Mucosa of rectum (tissue), 2 donors: ENCODE measurements around the gene HPCAL4.

ENCODE experiments used
- H3K27ac ChIP-seq, 2 donors: one replicate each; pipeline ENCODE4 v1.7.0; 2013; ENCODE audit warnings: inconsistent platforms in 2 of 2, low read depth in 2 of 2, low read length in 2 of 2
- H3K27me3 ChIP-seq, 2 donors: one replicate each; pipeline ENCODE4 v1.7.0; 2013; ENCODE audit warnings: low read length in 2 of 2; ENCODE audit not compliant: control insufficient read depth in 2 of 2, insufficient read depth in 2 of 2
- H3K36me3 ChIP-seq, 2 donors: one replicate each; pipeline ENCODE4 v1.7.0; 2013; ENCODE audit warnings: low read length in 2 of 2; ENCODE audit not compliant: control insufficient read depth in 2 of 2, insufficient read depth in 2 of 2
- H3K4me1 ChIP-seq, 2 donors: one replicate each; pipeline ENCODE4 v1.7.0; 2013; ENCODE audit warnings: low read length in 2 of 2, mild to moderate bottlenecking in 1 of 2; ENCODE audit not compliant: control insufficient read depth in 2 of 2, insufficient read depth in 2 of 2
- H3K4me3 ChIP-seq, 2 donors: one replicate each; pipeline ENCODE4 v1.7.0; 2013; ENCODE audit warnings: low read length in 2 of 2
- H3K9ac ChIP-seq, 2 donors: one replicate each; pipeline ENCODE4 v1.7.0; 2013; ENCODE audit warnings: low read length in 2 of 2, low read depth in 1 of 2, mild to moderate bottlenecking in 1 of 2
- H3K9me3 ChIP-seq, 2 donors: one replicate each; pipeline ENCODE4 v1.7.0; 2013; ENCODE audit warnings: low read length in 2 of 2; ENCODE audit not compliant: control insufficient read depth in 2 of 2
- donor health status: healthy.
- donor health status: Normal muscosa, but diverticular disease.

Gene HPCAL4

DNA sequence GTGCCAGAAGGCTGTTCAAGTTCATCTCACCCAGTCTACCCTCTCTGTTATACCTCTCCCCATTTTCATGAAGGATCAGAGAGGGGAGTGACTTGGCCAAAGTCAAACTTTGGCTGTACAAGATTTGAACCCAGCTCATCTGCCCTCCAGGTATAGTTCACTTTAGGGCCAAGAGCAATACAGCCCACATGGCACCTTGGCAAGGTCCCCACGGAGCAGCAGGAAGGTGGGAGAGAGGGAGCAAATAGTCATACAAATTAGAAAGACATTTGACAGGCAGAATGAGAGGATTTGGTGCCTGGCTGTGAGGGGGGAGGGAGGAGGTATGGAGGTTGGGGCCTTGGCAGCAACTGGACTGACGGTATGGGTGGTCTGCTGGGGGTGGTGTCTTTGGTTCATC is 1.0 kb downstream of the HPCAL4 start:
- H3K4me3 ChIP-seq = no peak overlapping the region
- H3K27me3 ChIP-seq = peaks cover 44 to 50% of the 10 kb centered on the region in 2 donors

GRCh38 chr1:39689635-39690034 is 1.6 kb downstream of the HPCAL4 start:
- Histone ChIP-seq H3K4me1 (peaks cover 2 to 4% of the 10 kb centered on the region in 2 donors), H3K36me3 (no peaks in the 10 kb centered on the region), H3K4me3 (no peak overlapping the region), H3K27me3 (peaks cover 47 to 49% of the 10 kb centered on the region in 2 donors), H3K9me3 (no peaks in the 10 kb centered on the region), H3K9ac (no peak overlapping the region), H3K27ac (no peak overlapping the region)

More for the DNA sequence above, 1.0 kb downstream of the HPCAL4 start:
- Histone ChIP-seq H3K36me3 (no peaks in the 10 kb centered on the region), H3K9ac (no peak overlapping the region), H3K4me1 (peaks cover 2 to 4% of the 10 kb centered on the region in 2 donors), H3K27ac (no peak overlapping the region), H3K9me3 (no peaks in the 10 kb centered on the region)

DNA sequence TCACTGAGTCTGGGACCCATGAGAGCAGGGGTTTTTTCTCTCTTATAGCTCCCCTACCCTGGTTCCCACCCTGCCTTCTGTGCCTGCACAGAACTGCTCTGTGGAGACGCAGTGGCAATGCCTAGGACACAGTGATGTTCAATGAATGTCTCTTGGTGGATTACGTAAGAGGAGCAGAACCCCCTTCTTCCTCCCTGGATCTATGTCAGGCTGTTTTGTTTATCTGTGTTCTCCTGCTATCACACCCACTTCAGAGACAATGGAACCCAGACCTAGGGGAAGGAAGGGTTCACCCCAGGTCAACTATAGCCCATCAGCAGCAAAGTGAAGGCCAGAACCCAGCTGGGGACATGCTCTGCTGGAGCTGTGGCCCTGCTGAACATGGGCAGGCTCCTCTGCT is 2.0 kb downstream of the HPCAL4 start:
- Histone ChIP-seq H3K27ac (no peak overlapping the region), H3K9ac (no peak overlapping the region), H3K4me3 (no peak overlapping the region), H3K9me3 (no peaks in the 10 kb centered on the region), H3K27me3 (peaks cover 48 to 54% of the 10 kb centered on the region in 2 donors), H3K4me1 (peaks cover 2 to 4% of the 10 kb centered on the region in 2 donors), H3K36me3 (no peaks in the 10 kb centered on the region)

DNA sequence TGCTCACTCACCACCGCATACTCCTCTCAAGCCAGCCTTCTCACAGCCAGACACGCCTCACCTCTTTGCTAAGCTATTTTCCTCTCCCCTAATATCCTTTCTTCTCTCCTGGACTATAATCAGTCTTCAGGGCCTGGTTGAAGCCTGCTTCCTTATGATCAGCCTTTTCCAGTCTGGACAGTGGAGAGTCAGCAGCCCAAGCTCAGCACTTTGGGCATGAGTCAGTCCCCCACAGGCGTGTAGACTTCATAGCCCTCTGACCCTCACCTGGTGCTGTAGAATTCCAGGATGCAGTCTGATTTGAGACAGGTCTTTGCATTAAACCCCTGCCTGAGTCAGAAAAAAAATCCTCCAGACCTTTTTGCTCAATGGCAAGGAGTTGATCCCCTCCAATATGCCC is 2.5 kb downstream of the HPCAL4 start:
- Histone ChIP-seq H3K36me3 (no peaks in the 10 kb centered on the region), H3K4me3 (no peak overlapping the region), H3K27ac (no peak overlapping the region), H3K27me3 (peaks cover 48 to 59% of the 10 kb centered on the region in 2 donors), H3K9me3 (no peaks in the 10 kb centered on the region), H3K4me1 (peaks cover 2 to 4% of the 10 kb centered on the region in 2 donors), H3K9ac (no peak overlapping the region)

- H3K9me3 ChIP-seq = no peaks in the 10 kb centered on the region
- H3K27ac ChIP-seq = no peak overlapping the region
- H3K36me3 ChIP-seq = no peaks in the 10 kb centered on the region
- peaks cover 42 to 59% of the 10 kb centered on the region in 2 donors for H3K27me3 ChIP-seq
- H3K9ac ChIP-seq = no peak overlapping the region
- peaks cover 2 to 4% of the 10 kb centered on the region in 2 donors for H3K4me1 ChIP-seq
- no peak overlapping the region for H3K4me3 ChIP-seq
Observed at GRCh38 chr1:39687243-39687642, 4.0 kb downstream of the HPCAL4 start.

DNA sequence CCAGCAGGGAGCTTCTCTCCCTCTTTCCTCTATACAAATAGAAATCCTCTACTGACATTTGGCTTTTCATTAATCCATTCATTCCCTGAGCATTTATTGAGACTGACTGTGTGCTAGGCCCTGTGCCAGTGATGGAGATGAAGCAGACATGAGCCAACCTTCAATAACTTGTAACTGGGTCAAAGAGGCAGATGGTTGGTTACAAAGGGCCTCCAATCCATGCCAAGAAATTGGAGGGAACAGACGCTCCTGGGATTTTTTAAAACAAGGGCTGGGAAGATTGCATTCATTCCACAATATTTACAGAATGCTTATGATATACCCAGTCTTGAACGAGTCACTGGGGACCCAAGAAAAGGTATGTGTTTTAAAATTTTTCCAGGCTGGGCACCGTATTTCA is 6.2 kb downstream of the HPCAL4 start:
- Histone ChIP-seq H3K27me3 (peaks cover 32 to 52% of the 10 kb centered on the region in 2 donors), H3K9ac (no peak overlapping the region), H3K4me1 (no peaks in the 10 kb centered on the region), H3K27ac (no peak overlapping the region), H3K36me3 (no peaks in the 10 kb centered on the region), H3K9me3 (no peaks in the 10 kb centered on the region), H3K4me3 (no peak overlapping the region)

DNA sequence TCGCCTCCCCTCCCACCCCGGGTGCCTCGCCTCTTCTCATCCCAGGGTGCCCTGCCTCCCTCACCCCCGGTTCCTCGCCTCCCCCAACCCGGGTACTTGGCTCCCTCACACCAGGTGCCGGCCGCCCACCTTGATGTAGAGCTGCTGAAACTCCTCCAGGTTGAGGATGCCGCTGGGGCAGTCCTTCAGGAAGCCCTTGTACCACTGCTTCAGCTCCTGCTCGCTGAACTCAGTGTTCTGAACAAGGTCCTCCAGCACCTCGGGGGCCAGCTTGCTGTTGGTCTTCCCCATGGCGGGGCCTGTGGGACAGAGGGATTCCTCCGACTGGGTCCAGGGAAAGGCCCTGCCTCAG is 6.9 kb downstream of the HPCAL4 start:
- H3K4me1 ChIP-seq = no peaks in the 10 kb centered on the region
- no peaks in the 10 kb centered on the region for H3K36me3 ChIP-seq
- no peak overlapping the region for H3K4me3 ChIP-seq
- H3K9ac ChIP-seq = no peak overlapping the region
- no peaks in the 10 kb centered on the region for H3K9me3 ChIP-seq
- H3K27me3 ChIP-seq = peaks cover 24 to 45% of the 10 kb centered on the region in 2 donors
- no peak overlapping the region for H3K27ac ChIP-seq

DNA sequence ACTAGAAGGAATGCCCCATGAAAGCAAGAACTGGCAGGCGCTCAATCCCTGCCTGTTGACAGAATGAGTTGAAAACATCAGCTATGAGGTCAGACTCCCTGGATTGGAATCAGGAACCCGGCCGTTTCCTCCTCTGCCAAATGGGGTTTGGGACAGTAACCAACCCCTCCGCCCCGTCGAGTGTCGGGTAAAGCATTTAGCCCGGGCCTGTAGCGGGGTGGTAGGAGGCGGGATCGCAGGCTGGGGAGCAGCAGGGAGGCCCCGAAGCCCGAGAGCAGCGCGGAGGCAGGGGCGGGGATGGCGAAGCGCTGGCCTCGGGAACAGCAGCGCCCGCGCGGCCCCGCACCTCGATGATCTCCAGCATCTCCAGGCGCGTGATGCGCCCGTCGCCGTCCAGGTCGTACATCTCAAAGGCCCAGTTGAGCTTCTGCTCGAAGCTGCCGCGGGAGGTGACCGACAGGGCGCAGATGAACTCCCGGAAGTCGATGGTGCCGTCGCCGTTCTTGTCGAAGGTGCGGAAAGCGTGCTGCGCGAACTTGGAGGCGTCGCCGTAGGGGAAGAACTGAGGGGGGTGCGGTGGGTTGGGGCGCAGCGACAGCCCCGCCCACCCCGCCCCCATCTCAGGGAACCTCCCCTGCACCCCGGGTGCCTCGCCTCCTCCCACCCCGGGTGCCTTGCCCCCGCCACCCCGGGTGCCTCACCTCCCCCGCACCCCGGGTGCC is 7.5 kb downstream of the HPCAL4 start:
- Histone ChIP-seq H3K4me1 (no peaks in the 10 kb centered on the region), H3K36me3 (no peaks in the 10 kb centered on the region), H3K4me3 (no peak overlapping the region), H3K9ac (no peak overlapping the region), H3K27ac (no peak overlapping the region), H3K9me3 (no peaks in the 10 kb centered on the region), H3K27me3 (peaks cover 21 to 41% of the 10 kb centered on the region in 2 donors)

- Histone ChIP-seq H3K36me3 (no peaks in the 10 kb centered on the region), H3K9me3 (no peaks in the 10 kb centered on the region), H3K4me1 (no peaks in the 10 kb centered on the region), H3K27ac (no peak overlapping the region), H3K4me3 (no peak overlapping the region), H3K9ac (no peak overlapping the region), H3K27me3 (peaks cover 17 to 38% of the 10 kb centered on the region in 2 donors)
Observed at GRCh38 chr1:39681999-39682398, 9.2 kb downstream of the HPCAL4 start.

- Histone ChIP-seq H3K4me1 (no peaks in the 10 kb centered on the region), H3K36me3 (no peaks in the 10 kb centered on the region), H3K9ac (no peak overlapping the region), H3K27me3 (peaks cover 12 to 36% of the 10 kb centered on the region in 2 donors), H3K4me3 (no peak overlapping the region), H3K27ac (no peak overlapping the region), H3K9me3 (no peaks in the 10 kb centered on the region)
Observed at GRCh38 chr1:39681294-39681693, 9.9 kb downstream of the HPCAL4 start.
